GM18868 (cell line): ENCODE data around the gene MMP21.
A peak's percentile ranks its signal among the peaks of the same experiment; 100 is the strongest.

Experiments used
- ATAC-seq: cut with Tn5 transposase; IDR thresholded peaks from one replicate; pipeline ENCODE4 v1.9.1; 2021; ENCODE audit warnings: mild to moderate bottlenecking, moderate library complexity; ENCODE audit not compliant: unreplicated experiment

MMP21 gene

DNA sequence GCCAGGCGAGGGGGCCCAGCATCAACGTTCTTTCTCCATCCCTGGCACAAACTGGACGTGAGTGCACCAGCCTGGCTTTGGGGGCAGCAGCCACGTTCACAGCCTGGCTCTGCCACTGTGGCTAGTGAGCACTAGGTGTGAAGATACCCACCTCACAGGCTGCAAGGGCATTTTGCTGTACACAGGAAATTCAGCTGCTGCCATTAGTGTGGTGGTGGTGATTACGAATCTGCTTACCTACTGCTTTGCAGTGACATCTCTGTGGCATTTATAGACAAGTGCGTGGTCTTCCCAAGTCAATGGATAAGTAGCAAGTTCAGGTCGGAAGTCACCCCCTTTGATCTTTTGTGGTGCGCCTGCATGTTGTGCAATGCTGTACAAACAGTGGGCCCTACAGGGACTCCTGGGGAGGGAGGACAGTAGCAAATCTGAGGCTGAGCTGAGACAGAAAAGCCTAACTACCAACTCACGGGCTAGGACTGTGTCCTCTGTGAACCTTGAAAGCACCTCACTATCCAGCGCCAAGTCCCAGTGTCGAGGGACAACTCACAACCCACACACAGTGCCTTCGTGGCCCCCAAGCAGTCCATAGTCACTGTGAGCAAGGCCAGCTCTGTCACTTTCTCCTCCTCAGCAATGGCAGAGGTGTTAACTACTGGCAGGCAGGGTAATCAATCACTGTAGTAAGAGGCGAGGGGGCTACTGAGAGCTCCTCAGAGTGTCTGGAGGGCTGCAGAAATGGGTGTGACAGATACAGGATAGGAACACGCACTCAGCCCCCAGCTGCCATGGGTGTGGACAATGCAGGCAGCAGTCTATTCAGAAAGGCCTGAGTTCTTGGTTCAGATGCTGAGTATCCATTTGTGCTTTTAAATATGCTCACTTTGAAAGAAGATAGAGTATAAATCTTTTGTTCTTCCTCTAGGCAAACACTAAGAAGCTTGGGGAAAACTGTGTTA lies 17.0 kb upstream of the MMP21 start:
- ATAC-seq, result no peak

DNA sequence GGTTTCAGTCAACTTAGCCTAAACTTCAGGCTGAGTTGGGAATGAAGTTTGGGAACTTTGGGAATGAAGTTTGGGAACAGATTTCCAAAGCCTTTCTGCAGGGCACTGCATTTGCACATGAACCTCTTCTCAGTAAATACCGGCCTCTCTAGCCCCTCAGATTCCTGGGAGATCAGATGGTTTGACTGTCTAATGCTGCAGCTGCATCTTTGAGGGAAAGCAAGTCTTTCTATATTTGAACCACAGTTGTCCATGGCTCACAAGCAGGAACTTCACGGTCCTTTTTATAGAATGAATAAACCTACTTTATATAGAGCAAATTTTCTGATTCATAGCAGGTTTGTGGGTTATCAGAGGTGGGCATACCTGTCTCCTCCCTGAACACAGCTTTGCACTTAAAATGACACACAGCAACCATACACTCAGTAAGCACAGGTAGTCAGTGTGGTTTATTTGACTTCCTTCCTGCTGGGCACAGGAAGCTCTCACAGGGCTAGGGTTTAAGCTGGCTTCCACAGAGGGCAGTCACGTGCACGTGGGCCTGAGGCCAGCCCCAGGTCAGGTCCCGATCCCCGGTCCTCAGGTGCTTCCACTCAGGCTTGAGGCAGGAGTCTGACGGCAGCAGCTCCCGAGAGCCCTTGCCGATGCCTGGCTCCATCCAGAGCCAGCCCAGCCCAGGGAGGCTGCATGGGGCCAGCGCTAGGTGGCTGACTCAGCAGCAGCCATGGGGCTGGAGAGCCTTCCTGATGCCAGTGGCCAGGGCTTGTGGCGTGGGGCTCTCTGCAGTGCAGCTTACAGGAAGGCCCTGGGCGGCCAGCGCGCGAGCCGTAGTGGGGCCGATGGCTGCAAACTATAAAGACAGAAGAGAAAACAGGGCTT lies 12.8 kb upstream of the MMP21 start:
- no peak for ATAC-seq

DNA sequence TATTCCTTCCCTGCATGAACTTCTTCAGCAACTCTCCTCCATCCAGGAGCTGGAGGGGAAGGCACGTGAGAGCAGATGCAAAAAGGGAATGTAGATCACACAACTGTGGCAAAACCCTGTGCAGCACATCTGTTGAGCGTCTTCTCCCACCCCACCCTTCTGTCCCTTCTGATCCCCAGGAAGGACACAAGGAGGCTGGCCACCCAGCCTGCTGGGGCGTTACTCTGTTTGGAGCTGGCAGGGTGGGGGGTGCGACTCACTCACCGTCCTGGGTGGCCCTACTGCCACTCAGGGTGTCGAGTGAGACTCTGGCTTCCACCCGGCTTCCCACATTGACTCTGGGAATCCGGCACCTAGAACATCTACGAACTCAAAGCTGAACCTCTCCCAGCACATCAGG lies 10.2 kb upstream of the MMP21 start:
- ATAC-seq, result no peak

DNA sequence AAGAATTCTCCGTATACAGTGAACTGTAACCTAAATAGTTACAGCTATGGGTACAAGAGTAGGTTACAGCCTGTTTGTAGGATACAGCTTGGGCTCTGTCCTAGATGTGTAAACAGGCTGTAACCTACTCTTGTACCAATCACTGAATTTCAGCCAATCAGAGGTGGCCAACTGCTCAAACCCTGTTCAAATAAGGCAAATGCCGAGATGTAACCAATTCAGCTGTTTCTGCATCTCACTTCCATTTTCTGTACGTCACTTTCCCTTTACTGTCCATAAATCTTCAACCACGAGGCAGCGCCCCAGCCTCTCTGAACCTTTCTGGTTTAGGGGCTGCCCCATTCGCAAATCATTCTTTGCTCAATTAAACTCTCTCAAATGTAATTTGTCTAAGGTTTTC lies 8.3 kb upstream of the MMP21 start:
- ATAC-seq, result peak; percentile 87

DNA sequence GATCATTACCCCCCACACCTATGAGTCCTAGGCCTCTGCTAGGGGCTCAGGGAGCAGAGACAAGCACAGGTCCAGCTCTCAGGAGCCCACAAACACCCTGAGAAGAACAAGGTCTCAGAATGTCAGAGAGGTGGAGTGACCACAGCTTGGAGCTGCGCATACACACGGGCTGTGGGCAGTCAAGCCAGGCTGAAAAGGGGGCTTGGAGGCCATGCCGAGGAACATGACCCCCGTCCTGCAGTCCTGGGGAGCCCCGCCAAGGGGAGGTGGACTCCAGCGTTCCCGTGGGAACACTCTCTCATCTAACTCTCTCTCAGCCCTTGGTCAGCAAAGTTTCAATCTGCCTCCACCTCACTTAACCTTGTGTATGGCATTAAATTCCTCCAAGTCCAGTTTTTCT lies 7.8 kb upstream of the MMP21 start:
- ATAC-seq, result no peak

DNA sequence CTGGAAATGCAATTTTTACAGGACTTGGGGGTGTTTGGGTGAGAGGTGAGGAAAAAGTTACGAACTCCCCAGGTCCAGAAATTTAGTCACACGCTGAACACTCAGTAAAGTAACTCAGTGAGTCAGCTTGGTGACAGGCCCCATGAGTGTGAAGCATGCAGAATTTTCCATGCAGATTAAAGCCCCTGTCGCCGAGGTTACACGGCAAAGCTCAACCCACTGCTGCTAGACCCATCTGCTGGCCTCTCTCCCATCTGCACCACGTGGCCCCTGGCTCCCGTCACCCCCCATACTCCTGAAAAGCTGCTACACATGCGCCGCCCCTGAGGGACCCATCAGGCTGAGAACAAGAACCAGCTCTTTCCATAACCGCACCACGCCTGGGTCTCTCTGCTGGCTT lies 7.0 kb upstream of the MMP21 start:
- ATAC-seq, result no peak

DNA sequence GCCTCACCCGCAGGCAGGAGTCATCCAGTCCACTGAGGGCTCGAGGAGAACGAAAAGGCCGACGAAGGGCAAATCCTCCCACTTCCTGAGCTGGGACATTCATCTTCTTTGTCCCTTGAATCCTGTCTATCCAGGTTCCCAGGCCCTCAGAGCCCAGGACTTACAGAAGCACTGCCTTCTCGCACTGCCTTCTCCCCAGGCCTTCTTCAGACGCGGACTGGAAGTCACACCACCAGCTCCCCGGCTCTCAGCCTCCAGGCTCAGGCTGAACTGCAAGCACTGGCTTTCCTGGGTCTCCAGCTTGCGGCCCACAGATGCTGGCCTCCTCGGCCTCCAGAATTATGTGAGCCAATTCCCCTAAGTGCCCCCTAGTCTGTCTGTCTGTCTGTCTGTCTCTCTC lies 6.4 kb upstream of the MMP21 start:
- ATAC-seq, result no peak

DNA sequence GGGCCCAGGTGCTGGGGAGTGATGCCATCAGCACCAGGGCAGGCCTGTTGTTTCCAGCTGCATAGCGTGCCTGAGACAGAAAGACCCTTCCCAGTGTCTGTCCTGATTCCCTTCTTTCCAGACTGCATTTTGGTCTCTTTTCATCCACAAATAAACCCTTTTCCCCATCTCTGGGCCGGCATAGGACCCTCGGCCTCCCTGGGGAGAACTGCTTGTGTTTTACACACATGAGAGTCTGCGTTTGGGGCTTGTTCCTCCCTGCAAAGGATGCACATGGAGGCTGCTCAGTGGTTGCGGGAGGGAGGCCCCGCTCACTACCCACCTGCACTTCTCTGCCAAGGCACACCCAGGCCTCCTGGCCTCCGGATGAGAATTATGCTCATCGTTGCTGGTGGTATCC lies 5.8 kb upstream of the MMP21 start:
- no peak for ATAC-seq

DNA sequence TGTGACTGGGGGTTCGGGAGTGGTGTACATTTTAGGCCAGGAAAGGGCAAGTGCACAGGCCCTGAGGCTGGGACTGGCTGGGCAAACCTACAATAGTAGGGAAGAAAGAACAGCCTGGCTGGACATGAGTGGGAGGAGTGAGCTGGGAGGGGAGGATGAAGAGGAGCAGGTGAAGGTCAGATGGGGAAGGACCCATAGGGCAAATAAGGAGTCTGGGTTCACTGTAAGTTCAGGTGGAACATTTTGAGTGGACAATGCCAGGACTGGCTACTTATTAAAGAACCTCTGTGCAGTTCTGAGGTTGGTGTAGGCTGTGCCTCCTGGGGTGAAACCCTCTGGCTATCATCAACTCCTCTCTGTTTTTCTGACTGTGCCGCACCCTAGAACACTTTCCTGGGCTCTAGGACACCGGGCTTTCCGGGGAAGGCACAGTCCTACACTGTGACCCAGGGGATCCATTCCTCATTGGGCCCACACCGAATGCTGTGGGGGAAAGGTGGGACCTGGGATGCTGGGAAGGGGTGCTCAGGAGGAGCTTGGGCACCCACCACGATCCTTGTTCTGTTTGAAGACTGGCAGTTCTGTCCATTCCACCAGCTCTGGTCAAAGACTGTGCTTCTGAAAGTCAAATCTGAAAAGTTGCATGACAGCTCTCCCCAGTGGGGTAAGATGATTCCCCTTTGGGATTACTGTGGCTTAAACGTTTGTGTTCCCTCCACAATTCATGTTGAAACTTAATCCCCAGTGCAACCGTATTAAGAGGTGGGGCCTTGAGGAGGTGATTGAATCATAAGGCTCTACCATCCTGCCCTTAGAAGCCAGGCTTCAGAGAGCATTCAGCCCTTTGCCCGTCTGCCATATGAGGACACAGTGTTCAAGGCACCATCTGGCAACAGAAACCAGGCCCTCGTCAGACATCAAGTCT lies 4.0 kb upstream of the MMP21 start:
- ATAC-seq, result no peak

DNA sequence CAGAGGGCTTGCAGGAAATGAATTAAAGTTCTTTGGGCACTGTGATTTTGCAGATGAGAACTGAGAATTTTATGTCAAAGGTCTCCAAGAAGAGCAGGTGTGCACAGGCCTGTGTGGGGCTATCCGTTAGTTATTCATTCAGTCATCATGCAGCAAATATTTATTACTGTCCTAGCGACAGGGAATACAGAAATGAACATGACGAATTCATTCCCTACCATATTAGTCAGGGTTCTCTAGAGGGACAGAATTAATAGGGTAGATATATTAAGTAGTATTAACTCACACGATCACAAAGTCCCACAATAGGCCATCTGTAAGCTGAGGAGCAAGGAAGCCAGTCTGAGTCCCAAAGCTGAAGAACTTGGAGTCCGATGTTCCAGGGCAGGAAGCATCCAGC lies 2.9 kb upstream of the MMP21 start:
- ATAC-seq, result no peak

DNA sequence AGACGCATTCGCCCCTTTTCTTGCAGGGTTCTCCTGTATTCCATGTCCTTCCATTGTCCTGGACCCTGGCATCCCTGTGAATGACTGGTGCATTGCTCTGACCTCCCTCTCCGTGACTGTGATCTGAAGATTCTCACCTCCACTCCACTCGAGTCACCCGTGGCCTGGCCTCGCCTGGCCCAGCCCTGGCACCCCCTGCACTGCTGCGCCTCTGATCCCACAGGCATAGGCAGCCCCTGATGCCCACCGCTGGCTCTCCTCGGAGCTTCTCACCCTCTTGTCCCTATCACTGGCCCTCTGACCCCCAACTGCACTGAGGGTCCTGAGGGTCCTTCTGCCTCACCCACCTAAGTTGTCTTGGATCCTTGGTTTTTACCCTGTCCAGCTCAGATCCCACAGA lies 2.2 kb upstream of the MMP21 start:
- ATAC-seq, result no peak

DNA sequence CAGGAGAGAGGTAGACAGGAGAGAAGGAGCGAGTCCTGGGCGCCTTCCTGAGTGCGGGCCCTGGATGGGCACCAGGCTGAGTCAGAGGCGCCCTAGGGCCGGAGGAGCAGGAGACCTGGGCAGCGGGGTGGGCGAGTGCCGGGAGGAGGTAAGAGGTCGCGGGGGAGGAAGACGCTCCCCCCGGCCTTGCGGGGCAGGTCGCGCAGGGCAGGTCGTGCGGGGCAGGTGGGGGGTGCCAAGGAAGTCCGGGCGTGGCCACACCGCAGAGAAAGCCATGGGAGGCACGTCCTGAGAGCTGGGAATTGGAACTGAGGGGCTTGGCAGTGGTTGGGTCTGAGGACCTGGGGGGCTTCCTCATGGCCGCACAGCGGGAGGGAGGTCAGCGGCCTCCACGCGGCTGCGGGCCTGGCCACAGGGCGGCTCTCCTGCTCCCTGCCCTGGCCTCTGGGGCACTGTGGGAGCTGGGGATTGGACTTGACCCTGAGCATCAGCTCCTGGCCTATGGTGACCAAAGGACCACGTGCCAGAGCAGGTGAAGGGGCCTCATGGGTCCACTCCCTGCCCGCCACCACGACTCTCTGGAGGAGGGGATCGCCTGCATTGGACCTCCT lies 935 bp downstream of the MMP21 start:
- no peak for ATAC-seq

DNA sequence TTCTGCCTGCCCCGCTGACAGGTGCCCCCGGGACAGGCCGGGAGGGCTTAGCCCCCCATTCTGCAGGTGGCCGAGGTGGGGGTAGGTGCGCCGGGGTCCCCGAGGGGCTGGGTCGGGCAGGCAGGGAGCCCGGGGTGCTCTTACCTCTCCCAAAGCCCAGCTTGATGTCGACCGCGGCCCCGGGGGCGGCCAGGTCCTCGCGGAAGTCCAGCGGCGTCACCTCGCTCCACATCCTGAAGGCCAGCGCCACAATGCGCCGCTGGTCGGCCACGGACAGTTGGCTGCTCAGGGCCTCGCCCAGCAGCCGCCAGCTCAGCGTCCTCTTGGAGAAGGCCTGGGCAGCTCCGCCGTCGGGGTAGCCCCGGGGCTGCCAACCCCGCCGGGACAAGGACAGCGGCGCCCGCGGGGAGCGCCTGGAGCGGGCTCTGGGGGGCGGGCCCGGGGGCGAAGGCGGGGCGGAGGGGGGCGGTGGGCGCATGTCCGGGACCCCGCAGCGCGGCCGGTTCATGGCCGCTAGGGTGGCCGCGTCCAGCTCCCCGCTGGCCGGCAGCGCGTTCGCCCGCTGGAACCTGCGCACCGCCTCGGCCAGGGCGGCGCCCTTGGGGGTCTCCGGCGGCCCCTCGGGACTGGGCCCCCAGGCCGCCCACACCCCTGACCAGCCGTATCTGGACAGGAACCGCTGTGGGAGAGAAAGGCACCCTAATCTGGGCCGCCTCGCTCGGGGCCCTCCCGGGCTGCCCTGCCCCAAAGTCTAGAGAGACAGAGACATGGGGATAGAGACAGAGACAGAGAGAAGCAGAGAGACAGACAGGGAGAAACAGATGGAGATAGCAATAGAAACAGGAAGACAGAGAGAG lies 1.7 kb downstream of the MMP21 start:
- ATAC-seq, result no peak

DNA sequence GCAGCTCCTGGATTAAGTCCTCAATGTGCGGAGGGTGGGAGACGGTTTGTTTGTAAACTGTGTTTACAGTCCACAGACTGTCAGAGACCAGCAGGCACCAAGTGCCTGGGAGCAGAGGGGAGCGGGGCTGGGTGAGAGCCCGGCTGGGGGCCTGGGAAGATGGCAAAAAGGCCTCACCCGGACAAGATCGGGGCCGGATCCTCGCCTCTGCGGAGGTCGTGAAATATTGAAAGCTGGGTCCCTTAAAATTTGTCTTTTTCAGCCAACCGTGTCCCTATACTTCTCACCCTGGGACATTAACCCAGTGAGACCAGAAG lies 2.8 kb downstream of the MMP21 start:
- no peak for ATAC-seq

DNA sequence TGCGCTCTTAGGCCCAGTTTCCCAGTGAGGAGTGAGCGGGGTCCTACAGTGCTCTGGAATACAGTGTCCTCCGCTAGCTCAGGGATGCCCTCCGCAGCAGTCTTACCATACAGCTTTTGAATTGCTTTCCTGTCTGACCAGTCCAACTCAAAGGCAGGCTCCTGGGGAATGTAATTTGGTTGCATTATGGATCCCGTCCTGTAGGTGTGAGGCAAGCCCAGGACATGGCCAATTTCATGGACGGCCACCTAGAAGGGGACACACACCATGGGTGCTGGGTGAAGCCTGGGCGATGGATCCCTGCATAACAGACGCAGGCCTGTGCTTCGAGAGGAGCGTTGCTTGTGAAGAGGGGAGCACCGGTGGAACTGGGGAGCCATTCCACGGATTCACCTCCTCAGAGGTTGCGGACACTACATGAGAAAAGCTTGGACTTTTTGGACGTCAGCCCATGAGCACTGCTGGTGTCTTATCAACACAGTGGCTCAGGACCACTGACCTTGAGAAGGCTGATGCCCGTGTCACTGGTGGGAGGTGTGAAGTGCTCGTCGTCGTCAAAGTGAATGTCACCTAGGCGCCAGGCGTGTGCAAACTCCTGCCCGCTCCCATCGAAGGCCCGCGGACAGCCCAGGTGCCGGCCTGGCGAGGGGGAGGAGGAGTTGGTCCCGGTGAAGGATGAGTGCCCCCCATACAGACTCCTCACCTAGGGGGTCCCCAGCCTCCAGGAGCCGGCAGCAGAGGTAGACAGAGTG lies 3.3 kb downstream of the MMP21 start:
- no peak for ATAC-seq

DNA sequence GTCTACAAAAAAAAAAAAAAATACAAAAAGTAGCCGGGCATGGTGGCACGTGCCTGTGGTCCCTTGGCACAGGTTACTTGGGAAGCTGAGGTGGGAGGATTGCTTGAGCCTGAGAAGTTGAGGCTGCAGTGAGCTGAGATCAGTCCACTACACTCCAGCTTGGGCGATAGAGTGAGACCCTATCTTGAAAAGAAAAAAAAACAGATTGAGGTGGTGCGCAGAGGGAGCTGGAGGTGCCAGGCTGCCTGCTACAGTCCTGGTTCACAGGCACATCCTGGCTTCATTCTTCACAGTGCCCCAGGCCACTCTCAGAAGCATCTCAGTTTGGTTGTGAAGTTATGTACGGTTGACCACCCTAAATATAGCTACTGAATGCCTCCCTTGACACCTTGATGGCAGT lies 4.8 kb downstream of the MMP21 start:
- no peak for ATAC-seq

DNA sequence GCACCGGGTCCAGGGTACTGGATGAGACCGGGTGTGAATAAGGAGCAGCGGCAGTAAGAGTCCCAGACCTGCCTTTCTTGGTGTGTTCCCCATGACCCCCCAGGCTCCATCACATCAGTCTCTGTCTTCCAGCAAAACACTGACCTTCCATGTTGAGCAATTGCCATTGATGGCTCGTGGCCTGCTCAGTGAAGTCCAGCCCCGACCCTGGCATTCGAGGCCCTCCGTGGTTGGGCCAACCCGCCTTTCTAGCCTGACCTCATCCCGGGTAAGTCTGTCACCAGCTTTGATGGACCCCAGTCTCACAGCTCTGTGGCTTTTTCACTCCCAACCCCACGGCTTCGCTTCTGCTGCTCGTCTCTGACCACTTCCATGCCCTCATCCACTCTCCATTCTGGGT lies 6.4 kb downstream of the MMP21 start:
- ATAC-seq, result no peak

DNA sequence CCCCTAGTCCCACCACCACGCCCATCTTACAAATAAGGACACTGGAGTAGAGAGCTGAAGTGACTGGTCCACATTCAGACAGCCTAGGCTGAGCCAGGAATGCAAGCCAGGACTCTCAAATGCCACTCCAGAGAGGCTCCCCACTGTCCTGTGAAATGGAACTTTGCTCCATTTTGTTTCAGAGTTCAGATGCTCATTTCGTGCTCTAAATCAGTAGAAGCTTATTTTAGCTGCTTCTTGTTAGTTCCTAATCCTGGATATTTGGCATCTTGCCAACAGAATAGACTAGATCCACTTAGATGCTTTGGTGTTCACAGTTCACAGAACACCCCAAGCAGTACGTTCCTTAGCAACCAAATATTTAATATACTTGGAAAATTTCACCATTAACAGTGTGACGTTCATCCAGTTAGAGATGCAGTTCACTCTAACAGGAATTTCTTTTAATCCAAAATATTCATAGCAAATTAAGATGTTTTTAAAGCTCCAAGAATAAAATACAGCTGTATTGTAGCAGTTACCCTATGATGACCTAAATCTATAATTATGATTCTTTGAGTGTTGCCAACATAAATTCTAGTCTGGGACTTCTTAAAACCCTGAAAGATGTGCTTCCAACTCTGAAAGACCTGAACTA lies 7.3 kb downstream of the MMP21 start:
- no peak for ATAC-seq

DNA sequence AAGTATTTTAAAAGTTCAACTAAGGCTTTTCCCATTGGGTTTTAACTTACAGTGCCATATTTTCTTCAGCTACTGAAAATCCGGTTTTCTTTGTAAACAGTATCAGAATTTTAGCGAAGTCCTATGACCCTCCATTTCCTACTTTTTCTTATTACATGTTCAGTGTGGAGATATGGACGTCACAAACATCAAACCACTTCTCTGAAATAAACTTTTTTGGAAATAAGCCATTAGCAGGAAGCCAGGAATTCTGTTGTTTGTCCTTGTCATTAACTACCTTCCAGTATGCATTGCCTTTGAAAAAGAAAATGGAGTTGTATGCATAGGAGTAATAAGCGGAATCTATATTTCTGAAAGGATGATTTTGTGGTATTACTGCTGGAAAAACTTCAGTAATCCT lies 9.1 kb downstream of the MMP21 start:
- ATAC-seq, result no peak
